Left ventricle myocardium superior (tissue), 1 donor: ENCODE data around the gene CSRNP2. TPM values are rescaled to one million over a fixed set of nuclear protein-coding genes. Genes with fewer than 3 reads are reported as not detected.

Experiments used
- total RNA-seq: library from RNA; stranded (reverse); fragmentation: NEBNext Ultra II Directional; extraction: Animal tissue kit (Norgen Biotek cat#: 25700); gene quantifications from one replicate; pipeline ENCODE4 v1.2.1, GENCODE V29; 2021
- donor health status: DM: no; HTN: yes; CAD: no; lungs with severe emphysema.

Gene CSRNP2
- total RNA-seq, 1 donor from 2014 or later, result 18.8 TPM

Other genes starting within 250 kb of the CSRNP2 start
- gene TMPRSS12, start 240.7 kb downstream of the CSRNP2 start, total RNA-seq, result not detected
- not detected for gene HIGD1C, start 131.1 kb downstream of the CSRNP2 start, total RNA-seq
- gene SLC11A2, start 57.2 kb downstream of the CSRNP2 start, total RNA-seq, result 22.9 TPM
- gene LETMD1, start 35.3 kb downstream of the CSRNP2 start, total RNA-seq, result 19.3 TPM
- 24.2 TPM for gene TFCP2, start 89.5 kb upstream of the CSRNP2 start, total RNA-seq
- gene POU6F1, start 134.5 kb upstream of the CSRNP2 start, total RNA-seq, result 9.9 TPM
- 146 TPM for gene DAZAP2, start 155.2 kb upstream of the CSRNP2 start, total RNA-seq
- gene SMAGP, start 186.8 kb upstream of the CSRNP2 start, total RNA-seq, result 3.4 TPM
- gene BIN2, start 240.6 kb upstream of the CSRNP2 start, total RNA-seq, result 1.7 TPM